Measurements from ENCODE around the gene MYO5A.

DNA sequence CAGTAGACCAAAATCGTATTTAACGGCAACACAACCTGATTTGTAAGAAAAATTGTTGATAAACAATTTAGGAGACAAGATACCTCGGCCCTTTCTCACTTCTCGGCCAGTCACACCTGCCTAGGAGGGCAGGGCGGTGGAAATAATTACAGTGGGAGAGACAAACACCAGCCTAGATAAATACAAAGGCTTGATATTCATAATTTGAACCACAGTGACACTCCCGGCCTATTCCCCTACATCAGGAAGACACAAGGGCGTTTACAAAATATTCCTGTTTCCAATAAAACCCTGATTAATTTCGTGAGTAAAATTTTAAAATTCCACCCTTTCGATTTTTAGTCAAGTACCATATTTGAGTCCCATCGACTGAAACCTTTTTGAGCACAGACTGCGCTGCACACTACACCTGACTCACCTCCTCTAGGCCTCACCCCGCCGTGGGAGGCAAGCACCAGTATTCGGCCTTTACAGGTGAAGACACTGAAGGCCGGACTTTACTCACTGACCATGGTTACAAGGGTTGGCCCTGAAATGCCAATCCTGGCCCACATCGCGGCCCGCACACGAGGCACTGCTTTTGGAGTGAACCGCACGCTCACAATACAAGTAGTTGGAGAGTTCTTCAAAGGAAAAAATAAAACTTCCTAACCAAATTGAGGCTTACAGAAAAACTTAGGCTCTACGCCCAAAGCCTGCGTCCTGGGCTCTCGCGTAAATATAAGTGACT lies 39.4 kb upstream of the MYO5A start:
- TF ChIP-seq CTCF (tag by site-specific recombination; IDR thresholded peaks at IDR 0.05) (no peak), ZNF510 (tag by site-specific recombination; IDR thresholded peaks at IDR 0.05; ENCODE audit: insufficient replicate concordance) (no peak), PRDM10 (tag by site-specific recombination; IDR thresholded peaks at IDR 0.05) (no peak), BCL11A (tag by site-specific recombination; IDR thresholded peaks at IDR 0.05; ENCODE audit: low read depth) (no peak), ZBTB21 (tag by site-specific recombination; IDR thresholded peaks at IDR 0.05) (no peak), KLF16 (tag by site-specific recombination; IDR thresholded peaks at IDR 0.05) (no peak), AEBP2 (tag by site-specific recombination; IDR thresholded peaks at IDR 0.05; ENCODE audit: borderline replicate concordance) (no peak), SP3 (tag by site-specific recombination; IDR thresholded peaks at IDR 0.05) (no peak), ZNF223 (tag by site-specific recombination; IDR thresholded peaks at IDR 0.05) (no peak)
- TF ChIP-seq, protein P1, sequence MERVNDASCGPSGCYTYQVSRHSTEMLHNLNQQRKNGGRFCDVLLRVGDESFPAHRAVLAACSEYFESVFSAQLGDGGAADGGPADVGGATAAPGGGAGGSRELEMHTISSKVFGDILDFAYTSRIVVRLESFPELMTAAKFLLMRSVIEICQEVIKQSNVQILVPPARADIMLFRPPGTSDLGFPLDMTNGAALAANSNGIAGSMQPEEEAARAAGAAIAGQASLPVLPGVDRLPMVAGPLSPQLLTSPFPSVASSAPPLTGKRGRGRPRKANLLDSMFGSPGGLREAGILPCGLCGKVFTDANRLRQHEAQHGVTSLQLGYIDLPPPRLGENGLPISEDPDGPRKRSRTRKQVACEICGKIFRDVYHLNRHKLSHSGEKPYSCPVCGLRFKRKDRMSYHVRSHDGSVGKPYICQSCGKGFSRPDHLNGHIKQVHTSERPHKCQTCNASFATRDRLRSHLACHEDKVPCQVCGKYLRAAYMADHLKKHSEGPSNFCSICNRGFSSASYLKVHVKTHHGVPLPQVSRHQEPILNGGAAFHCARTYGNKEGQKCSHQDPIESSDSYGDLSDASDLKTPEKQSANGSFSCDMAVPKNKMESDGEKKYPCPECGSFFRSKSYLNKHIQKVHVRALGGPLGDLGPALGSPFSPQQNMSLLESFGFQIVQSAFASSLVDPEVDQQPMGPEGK (tag by site-specific recombination; IDR thresholded peaks at IDR 0.05) = no peak
- TF ChIP-seq, protein P2, sequence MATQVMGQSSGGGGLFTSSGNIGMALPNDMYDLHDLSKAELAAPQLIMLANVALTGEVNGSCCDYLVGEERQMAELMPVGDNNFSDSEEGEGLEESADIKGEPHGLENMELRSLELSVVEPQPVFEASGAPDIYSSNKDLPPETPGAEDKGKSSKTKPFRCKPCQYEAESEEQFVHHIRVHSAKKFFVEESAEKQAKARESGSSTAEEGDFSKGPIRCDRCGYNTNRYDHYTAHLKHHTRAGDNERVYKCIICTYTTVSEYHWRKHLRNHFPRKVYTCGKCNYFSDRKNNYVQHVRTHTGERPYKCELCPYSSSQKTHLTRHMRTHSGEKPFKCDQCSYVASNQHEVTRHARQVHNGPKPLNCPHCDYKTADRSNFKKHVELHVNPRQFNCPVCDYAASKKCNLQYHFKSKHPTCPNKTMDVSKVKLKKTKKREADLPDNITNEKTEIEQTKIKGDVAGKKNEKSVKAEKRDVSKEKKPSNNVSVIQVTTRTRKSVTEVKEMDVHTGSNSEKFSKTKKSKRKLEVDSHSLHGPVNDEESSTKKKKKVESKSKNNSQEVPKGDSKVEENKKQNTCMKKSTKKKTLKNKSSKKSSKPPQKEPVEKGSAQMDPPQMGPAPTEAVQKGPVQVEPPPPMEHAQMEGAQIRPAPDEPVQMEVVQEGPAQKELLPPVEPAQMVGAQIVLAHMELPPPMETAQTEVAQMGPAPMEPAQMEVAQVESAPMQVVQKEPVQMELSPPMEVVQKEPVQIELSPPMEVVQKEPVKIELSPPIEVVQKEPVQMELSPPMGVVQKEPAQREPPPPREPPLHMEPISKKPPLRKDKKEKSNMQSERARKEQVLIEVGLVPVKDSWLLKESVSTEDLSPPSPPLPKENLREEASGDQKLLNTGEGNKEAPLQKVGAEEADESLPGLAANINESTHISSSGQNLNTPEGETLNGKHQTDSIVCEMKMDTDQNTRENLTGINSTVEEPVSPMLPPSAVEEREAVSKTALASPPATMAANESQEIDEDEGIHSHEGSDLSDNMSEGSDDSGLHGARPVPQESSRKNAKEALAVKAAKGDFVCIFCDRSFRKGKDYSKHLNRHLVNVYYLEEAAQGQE (tag by site-specific recombination; IDR thresholded peaks at IDR 0.05) = no peak

Measured in HEK293 (cell line).